Activated T-helper 2 cell treated with anti-CD3 and anti-CD28 coated beads, Interferon-gamma antibody, Interleukin-2, Interleukin-4, amounts not matched to agents 10 μg/mL and 5 μg/mL and 100 μg/mL, durations not matched to agents 14 hours and 24 hours and 36 hours (primary cell): ENCODE data around the gene NAP1L4. TPM values are rescaled to one million over a fixed set of nuclear protein-coding genes. Genes with fewer than 3 reads are reported as not detected.

Source experiments
- DNase-seq: peaks from one replicate; pipeline ENCODE4 v3.0.0; 2021; ENCODE audit warnings: low spot score
- H3K27ac Mint-ChIP-seq: one replicate; pipeline ENCODE4 v1.8.0; 2021; ENCODE audit warnings: mixed read lengths
- H3K27me3 Mint-ChIP-seq: one replicate; pipeline ENCODE4 v1.8.0; 2021; ENCODE audit warnings: low read depth, mixed read lengths
- H3K36me3 Mint-ChIP-seq: one replicate; pipeline ENCODE4 v1.8.0; 2021; ENCODE audit warnings: low read depth, mixed read lengths
- H3K4me1 Mint-ChIP-seq: one replicate; pipeline ENCODE4 v1.8.0; 2021; ENCODE audit warnings: low read depth, mixed read lengths
- H3K4me3 Mint-ChIP-seq: one replicate; pipeline ENCODE4 v1.8.0; 2021; ENCODE audit warnings: low read depth, mild to moderate bottlenecking, moderate library complexity, mixed read lengths
- H3K9me3 Mint-ChIP-seq: one replicate; pipeline ENCODE4 v1.8.0; 2021; ENCODE audit warnings: mixed read lengths
- intact Hi-C: fragments of 100-400 bp; cut with micrococcal nuclease; formaldehyde crosslinking; loops from one replicate; pipeline ENCODE4 v1.15.1; 2023
- total RNA-seq: library from RNA; stranded (reverse); gene quantifications from 2 replicates; pipeline ENCODE4 v1.2.3, GENCODE V29; 2022

The NAP1L4 gene
- total RNA-seq, 1 donor from 2014 or later: 267 TPM

DNA sequence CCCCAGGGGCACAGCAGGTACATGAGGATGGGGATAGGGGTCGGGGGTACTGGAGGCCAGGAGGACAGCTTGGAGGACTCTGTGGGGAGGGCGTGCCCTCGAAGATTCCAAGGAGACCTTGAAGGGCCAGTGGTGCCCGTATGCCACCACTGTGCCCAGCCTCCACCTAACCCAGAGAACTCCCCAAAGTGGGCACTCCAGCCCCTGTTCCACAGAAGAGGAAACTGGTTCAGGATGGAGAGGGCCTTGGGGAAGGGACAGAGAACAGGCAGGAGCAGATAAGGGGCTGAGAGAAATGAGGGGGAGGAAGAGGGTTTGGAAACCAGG lies 60.7 kb downstream of the NAP1L4 start:
- peak overlapping the region; percentile 42 for H3K27ac Mint-ChIP-seq
- peaks cover 15% of the 10 kb centered on the region for H3K27me3 Mint-ChIP-seq
- H3K9me3 Mint-ChIP-seq: no peaks in the 10 kb centered on the region
- intact Hi-C loops: loop anchor here (2.0 to 5.0 kb wide), 2 partner anchors 39 to 61 kb away; partner anchors contain the start of gene NAP1L4
- peaks cover 24% of the 10 kb centered on the region for H3K4me1 Mint-ChIP-seq
- no peak for DNase-seq
- H3K36me3 Mint-ChIP-seq: peaks cover 6% of the 10 kb centered on the region
- H3K4me3 Mint-ChIP-seq: no peak overlapping the region

DNA sequence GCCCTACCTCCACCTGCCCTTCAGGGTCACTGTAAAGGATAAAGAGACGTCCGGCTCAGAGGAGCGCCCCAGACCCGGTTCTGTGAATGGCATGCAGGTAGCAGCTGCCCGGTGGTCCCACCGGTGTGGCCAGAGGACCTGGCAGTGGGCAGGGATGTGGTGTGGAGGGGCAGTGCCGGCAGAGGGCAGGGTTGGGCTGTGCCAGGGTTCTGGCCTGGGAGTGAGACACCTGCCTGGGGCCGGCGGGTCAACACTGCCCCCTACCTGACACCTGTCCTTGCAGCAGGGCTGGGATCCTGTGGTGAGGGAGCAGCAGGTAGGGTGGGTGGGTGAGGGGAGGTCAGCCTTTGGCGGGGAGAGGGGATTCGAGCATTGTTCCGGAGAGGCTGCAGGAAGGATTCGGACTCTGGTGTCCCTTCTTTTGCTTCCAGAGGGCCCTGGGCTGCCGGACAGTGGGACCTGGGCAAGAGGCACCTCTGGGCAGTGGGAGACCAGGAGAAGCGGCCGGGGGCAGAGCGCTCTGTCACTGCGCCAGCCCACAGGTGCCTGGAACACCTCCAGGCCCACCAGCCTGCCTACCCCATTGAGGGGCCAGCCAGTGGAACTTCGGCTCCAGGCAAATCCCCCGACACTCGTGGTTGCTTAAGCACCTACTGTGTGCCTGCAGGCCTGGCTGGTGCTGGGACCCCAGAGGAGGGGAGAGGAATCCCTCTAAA lies 61.3 kb downstream of the NAP1L4 start:
- H3K36me3 Mint-ChIP-seq: peaks cover 6% of the 10 kb centered on the region
- DNase-seq: no peak
- intact Hi-C loops: loop anchor here (1.0 to 5.0 kb wide), 3 partner anchors 29 to 62 kb away; partner anchors contain the start of gene NAP1L4
- peak overlapping the region; percentile 92 for H3K27ac Mint-ChIP-seq
- peak overlapping the region; percentile 82 for H3K4me3 Mint-ChIP-seq
- peaks cover 15% of the 10 kb centered on the region for H3K27me3 Mint-ChIP-seq
- H3K4me1 Mint-ChIP-seq: peaks cover 24% of the 10 kb centered on the region
- H3K9me3 Mint-ChIP-seq: no peaks in the 10 kb centered on the region

DNA sequence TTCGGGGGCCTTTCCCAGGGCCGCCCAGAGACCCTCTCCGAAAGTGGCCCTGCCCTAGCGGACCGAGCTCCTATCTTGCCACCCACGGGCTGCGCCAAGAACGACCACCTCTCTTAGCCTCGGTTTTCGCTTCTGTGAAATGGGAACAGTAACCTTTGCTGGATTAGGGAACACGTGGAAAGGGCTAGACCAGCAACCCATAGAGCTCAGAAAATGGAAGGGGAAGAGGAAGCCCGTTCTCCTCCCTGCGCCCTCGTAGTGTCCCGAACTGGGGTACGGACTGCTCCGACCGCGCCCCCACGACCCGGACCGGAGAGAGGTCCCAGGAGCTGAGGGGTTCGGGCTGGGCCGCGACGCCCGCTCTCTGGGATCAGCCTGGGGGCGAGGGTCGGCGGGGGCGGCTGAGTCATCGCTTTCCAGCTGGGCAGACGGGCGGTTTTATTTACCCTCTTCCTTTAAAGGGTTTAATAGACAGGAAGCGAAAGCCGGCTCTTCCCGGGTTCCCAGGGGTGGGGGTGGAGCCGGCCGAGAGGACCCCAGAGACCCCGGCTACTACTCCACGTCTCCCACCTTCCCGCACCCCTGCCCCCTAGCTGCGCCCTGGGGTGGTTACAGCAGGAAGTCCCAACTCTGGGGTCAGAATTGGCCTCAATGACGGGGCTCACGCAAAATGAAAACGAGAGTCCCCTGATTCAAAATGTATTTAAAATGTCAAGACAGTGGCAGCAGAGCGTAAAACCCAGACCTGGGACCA lies 62.0 kb downstream of the NAP1L4 start:
- Mint-ChIP-seq H3K27me3 (peaks cover 15% of the 10 kb centered on the region), H3K4me3 (peak overlapping the region; percentile 82), H3K4me1 (peaks cover 24% of the 10 kb centered on the region), H3K9me3 (no peaks in the 10 kb centered on the region), H3K27ac (peak overlapping the region; percentile 92), H3K36me3 (peaks cover 6% of the 10 kb centered on the region)
- intact Hi-C loops: loop anchor here (1.0 to 5.0 kb wide), 3 partner anchors 28 to 63 kb away; partner anchors contain the start of gene NAP1L4
- no peak for DNase-seq

DNA sequence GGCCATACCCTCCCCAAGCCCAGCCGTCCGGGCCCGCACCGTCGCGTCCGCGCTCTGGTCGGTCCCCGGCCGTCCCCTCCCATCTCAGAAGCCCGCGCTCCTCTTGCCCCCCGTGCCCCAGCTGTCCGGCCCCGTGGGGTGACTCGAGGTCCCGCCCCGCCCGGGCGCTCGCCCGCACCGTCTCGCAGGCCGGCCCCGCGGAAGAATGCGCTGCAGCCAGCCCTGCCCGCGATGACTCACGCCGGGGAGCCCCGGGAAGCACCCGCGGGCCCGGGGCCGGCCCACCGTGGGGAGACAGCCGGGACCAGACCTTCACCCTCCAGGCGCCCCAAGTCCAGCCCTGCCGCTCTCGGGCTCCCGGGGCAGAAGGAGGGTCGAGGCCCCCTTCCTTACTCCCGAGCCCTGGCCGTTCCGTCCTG lies 62.6 kb downstream of the NAP1L4 start:
- intact Hi-C loops: no loop called here
- peak overlapping the region; percentile 82 for H3K4me3 Mint-ChIP-seq
- H3K9me3 Mint-ChIP-seq: no peaks in the 10 kb centered on the region
- peaks cover 15% of the 10 kb centered on the region for H3K27me3 Mint-ChIP-seq
- DNase-seq: peak; percentile 49
- H3K36me3 Mint-ChIP-seq: peaks cover 6% of the 10 kb centered on the region
- peak overlapping the region; percentile 92 for H3K27ac Mint-ChIP-seq
- peaks cover 24% of the 10 kb centered on the region for H3K4me1 Mint-ChIP-seq

DNA sequence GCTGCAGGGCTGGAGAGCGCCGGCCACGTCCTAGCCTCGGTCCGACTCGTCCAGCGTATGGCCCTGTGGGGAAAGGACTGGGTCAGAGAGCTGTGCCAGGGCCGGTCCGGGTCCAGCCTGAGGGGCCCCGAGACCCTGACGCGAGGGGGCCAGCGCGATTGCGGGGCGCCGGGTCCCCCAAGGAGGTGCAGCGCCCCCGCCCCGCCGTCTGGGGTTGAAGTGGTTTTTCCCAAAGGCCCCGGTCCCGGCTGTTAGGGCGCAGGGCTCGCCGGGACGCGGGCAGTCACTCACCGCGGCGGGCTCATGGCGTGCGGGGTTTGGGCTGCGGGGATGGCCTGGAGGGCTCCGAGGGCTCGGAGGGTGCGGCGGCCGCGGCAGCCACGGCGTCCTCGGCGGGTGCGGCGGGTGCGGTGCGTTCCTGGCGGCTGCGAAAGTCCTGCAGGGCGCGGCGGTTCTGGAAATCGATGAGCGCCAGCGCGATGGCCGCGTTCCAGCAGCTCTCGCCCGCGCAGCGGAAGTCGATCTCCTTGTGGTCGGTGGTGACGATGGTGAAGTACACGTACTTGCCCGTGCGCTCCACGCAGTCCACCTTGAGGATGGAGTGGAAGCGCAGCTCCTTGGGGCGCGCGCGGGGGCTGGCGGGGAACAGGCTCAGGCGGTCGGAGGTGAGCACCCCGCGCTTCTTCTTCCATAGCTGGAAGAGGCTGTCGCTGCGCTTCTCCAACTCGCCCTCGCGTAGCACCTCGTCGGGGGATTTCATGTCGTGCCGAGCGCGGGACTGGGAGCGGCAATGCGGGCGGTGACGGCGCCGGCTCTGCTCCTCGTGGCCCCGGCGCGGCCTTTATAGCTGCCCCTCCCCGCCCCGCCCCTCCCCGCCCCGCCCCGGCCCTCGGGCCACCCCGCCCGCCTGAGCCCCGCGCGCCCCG lies 63.3 kb downstream of the NAP1L4 start, which contains the start of gene PHLDA2:
Gene PHLDA2, minus strand, starts transcription at position 816 of the 926 bp plus-strand sequence. Its CDS starts 56 bp downstream, at position 760.
- H3K4me3 Mint-ChIP-seq: peak within 1 kb of the TSS; percentile 87
- intact Hi-C loops: no loop called here
- no peaks in the 10 kb centered on the region for H3K9me3 Mint-ChIP-seq
- peaks cover 24% of the 10 kb centered on the region for H3K4me1 Mint-ChIP-seq
- H3K27me3 Mint-ChIP-seq: peaks cover 15% of the 10 kb centered on the region
- peaks cover 6% of the 10 kb centered on the region for H3K36me3 Mint-ChIP-seq
- peak; percentile 61 for DNase-seq
- H3K27ac Mint-ChIP-seq: peak within 1 kb of the TSS; percentile 92

DNA sequence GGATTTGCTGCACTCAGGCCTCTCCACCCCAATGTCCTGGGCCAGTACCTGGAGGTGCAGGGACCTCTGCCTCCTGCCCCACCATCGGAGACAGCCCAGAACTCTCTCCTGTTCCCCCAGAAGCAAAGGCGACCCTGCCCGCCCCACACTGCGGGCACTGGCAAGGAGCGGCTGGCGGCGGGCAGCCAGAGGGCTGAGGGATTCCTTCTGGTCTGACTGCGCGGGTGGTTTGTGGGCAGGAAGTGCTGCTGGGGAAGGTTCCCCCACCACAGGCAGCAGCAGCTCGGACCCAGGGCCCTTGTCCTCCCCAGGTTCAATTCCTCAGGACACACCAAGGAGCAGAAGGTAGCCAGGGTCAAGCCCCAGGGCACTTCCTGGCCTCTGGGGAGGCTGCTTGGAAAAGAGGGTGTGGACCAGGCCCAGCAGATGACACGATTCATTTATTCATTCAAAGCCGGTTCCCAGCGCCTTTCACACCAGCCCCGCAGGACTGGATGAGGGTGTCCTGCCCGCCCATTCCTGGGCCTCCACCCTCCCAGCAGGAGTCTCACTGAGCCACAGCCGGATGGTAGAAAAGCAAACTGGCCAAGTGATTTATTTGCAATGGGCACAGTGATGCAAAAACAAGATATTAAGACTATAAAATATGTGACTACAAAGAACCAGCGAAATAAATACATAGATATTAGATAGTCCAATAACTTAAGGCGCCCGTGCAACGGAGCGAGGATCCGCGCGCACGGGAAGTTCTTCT lies 64.1 kb downstream of the NAP1L4 start:
- H3K4me3 Mint-ChIP-seq: peak overlapping the region; percentile 87
- no peaks in the 10 kb centered on the region for H3K9me3 Mint-ChIP-seq
- no peak for DNase-seq
- intact Hi-C loops: no loop called here
- H3K36me3 Mint-ChIP-seq: peaks cover 6% of the 10 kb centered on the region
- H3K27ac Mint-ChIP-seq: peak overlapping the region; percentile 62
- peaks cover 15% of the 10 kb centered on the region for H3K27me3 Mint-ChIP-seq
- peaks cover 20% of the 10 kb centered on the region for H3K4me1 Mint-ChIP-seq

DNA sequence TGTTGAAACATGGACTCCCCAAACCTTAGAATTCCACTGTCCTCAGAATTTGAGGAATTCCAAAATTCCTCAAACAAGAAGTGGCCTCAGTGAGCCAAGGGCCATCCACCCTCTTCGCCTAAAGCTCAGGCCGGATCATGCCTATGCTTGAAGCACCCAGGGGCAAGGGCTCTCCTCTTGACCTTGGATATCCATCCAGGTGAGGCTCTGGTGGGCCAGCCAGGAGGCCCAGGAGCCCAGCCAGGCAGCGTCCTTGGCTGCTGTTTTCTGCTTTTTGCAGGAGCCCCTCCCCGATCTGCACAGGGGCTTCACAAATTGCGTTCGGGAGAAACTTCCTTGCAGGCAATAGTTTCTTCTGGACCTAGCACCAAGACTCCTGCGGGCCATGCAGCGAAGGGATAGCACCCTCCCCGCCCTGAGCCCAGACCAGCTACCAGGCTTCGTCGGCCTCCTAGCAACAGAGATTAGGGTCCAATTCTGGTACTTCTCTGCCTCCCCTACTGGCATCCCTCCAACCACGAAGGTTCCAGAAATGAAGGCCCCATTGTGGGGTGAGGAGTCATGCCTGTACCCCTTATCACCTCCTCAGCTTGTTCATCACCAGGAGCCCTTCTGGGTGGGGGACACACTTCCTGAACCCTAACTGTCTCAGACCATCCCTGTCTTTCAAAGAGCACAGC lies 64.9 kb downstream of the NAP1L4 start:
- Mint-ChIP-seq H3K36me3 (peaks cover 6% of the 10 kb centered on the region), H3K27me3 (peaks cover 15% of the 10 kb centered on the region), H3K27ac (no peak overlapping the region), H3K4me3 (peak overlapping the region; percentile 87), H3K9me3 (no peaks in the 10 kb centered on the region), H3K4me1 (peaks cover 16% of the 10 kb centered on the region)
- intact Hi-C loops: no loop called here
- no peak for DNase-seq

DNA sequence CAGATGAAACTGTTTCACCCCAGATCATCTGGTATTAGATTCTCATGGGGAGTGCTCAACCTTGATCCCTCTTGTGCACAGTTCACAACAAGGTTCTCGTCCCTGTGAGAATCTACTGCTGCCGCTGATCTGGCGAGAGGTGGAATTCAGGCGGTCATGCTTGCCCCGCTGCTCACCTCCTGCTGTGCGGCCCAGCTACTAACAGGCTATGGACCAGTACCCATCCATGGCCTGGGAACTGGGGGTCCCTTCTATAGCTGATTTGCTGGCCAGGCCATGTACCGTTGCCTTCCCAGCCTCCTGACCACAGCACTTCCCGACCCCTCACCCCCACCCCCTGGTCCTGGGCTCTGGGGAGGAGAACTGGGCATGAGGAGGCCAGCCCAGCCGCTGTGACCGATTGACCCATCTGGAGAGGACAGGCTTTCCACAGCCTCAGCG lies 65.5 kb downstream of the NAP1L4 start:
- Mint-ChIP-seq H3K4me1 (peaks cover 16% of the 10 kb centered on the region), H3K27ac (no peak overlapping the region), H3K9me3 (no peaks in the 10 kb centered on the region), H3K4me3 (no peak overlapping the region), H3K27me3 (peaks cover 15% of the 10 kb centered on the region), H3K36me3 (peaks cover 6% of the 10 kb centered on the region)
- intact Hi-C loops: no loop called here
- no peak for DNase-seq

DNA sequence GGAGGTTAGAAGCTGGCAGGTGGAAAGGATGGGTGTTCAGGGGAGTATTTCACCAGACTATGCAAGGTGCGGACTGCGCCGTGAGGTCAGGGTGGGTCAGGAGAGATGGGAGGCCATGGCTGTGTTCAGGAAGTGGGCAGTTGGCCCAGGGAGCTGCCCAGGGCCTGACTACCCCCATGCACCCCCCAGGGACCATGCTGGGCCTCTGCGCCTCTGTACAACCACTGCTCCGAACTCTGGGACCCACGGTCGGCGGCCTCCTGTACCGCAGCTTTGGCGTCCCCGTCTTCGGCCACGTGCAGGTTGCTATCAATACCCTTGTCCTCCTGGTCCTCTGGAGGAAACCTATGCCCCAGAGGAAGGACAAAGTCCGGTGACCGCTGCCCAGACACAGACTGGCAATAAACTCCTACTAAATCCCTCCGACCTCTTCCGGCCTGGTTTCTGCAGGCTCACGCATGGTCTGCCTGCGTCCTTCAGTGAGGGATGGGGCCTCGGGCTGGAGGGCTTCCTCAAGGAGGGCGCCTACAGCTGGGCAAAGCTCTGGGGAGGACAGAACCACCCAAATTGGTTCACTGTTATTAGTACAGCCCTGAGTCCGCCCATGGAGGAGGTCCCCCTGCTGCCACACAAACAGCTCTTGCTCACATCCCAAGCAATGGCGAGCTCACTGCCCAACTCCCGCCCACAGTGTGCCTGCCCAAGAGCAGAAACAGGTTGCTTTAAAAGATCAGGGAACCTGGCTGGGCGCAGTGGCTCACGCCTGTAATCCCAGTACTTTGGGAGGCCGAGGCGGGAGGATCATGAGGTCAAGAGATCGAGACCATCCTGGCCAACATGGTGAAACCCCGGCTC lies 67.1 kb downstream of the NAP1L4 start:
- Mint-ChIP-seq H3K9me3 (no peaks in the 10 kb centered on the region), H3K4me1 (peaks cover 12% of the 10 kb centered on the region), H3K4me3 (no peak overlapping the region), H3K27me3 (peaks cover 15% of the 10 kb centered on the region), H3K36me3 (peaks cover 6% of the 10 kb centered on the region), H3K27ac (no peak overlapping the region)
- intact Hi-C loops: no loop called here
- no peak for DNase-seq

DNA sequence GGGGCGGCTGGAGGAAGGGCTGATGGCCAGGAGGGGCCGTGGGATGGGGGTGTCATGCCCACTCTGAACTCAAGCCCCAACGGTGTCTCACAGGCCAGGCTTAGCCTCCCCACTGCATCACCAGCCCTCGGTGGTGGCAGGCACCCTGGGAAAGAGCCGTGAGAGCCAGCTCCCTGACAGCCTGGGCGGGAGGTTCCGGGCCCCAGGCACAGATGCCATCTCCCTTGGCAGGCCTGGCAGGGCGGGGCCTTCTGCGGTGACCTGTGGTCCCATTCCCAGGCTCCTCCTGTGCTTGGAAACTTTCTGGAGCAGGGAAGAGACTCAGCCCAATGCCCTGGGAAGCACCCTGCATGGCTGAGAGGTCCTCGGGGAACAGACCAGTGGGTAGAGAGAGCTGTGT lies 67.7 kb downstream of the NAP1L4 start:
- peaks cover 15% of the 10 kb centered on the region for H3K27me3 Mint-ChIP-seq

More for the DNA sequence above, 67.7 kb downstream of the NAP1L4 start:
- Mint-ChIP-seq H3K27ac (no peak overlapping the region), H3K4me3 (no peak overlapping the region), H3K36me3 (peaks cover 6% of the 10 kb centered on the region), H3K9me3 (no peaks in the 10 kb centered on the region), H3K4me1 (peaks cover 10% of the 10 kb centered on the region)
- DNase-seq: no peak
- intact Hi-C loops: no loop called here
